SH-SY5Y (cell line): ENCODE data around the gene GNPAT.

Experiments used
- GATA2 ChIP-seq: IDR thresholded peaks from 2 replicates; pipeline ENCODE4 v1.6.1; 2011; ENCODE audit warnings: mild to moderate bottlenecking, low read depth, low read length
- GATA3 ChIP-seq: IDR thresholded peaks from 2 replicates; pipeline ENCODE4 v1.6.1; 2011; ENCODE audit warnings: low read depth, mild to moderate bottlenecking, low read length, moderate library complexity

GNPAT gene

DNA sequence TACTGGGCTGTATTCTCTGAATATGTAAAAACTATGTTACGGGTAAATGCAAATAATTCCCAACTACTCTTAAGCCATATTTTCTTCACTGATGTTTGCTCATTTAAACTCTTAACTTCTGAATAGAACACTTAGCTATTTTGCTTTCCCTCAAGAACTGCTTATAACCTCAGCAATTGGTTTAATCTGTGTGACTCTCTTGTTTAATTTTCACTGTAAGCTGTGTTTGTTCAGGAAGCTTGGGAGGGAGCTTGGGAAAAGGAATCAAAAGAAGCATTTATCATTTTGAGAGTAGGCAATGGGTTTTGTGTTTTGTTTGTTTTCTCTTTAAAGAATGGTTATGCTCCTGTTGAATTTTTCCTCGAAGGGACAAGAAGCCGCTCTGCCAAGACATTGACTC lies 24.4 kb downstream of the GNPAT start:
- no peak for TF ChIP-seq GATA3
- TF ChIP-seq GATA2, result no peak

DNA sequence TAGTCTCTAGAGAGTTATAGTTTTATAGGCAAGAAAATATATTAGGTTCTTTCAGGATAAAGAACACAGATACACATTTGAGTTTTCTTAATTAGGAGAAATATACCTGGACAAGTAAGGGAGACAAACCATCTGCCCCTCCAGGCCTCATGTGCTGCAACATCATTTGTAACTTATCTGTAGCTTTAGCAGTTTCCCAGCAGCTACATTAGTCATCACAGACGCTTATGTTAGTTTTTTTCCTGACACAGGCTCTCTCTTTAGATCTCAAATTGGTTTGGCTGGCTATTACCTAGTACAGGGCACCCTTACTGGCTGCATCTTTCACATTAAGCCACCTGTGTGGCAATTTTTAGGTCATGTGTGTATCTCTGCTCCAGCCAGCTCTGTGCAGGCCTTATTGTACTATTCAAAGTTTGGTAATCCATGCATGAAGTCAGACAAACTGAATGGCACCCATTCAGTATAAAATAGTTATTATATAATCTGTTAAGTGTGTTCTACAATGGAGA lies 25.9 kb downstream of the GNPAT start:
- TF ChIP-seq GATA2 (no peak), GATA3 (no peak)

GRCh38 chr1:231272173-231272572 lies 31.2 kb downstream of the GNPAT start:
- TF ChIP-seq GATA2 (no peak), GATA3 (no peak)

DNA sequence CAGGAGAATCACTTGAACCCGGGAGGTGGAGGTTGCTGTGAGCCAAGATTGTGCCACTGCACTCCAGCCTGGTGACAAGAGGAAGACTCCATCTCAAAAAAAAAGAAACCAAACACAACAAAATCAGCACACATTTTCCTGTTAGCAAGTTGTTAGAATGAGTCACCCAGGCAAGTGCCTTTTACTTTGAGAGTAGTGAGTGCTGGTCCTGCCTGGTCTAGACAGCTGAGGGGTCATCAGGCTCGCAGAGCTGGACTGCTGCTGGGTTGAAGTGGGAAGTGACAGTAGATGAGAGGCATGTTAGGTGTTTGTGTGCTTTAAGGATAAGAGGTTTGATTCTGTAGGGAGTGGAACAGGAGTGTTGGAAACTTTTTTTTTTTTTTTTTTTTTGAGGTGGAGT lies 31.9 kb downstream of the GNPAT start:
- TF ChIP-seq GATA3, result no peak
- TF ChIP-seq GATA2, result no peak

DNA sequence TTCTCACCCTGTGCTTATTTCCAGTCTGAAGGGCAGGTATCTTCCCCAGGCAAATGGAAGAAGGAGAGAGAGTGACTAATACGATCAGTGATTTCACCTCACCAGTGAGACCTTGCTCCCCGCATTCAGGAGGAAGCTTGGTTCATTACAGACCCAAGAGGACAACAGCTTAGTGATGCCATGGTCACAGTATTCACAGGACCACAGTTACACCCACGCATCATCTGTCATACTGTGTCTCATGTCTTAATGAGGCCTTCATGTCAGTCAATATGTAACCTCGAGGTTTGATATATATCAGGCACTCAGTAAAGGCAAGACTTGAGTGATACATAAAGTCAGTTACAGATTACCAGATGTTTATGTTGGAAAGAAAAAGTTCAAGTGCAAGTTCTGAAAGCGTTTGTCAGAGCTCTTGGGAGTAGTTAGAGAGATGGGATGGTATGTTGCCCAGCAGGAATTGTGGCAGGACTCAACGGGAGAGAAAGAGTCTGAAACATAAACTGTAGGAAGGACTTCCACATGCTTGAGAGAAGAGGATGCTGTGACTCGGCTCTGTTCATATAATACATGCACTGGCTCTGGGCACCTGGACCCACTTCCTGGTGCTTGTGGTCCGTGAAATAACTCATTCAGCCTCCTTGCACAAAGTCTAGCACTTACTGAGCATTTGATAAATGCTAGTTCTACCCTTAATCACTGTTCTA lies 33.3 kb downstream of the GNPAT start:
- no peak for TF ChIP-seq GATA3
- TF ChIP-seq GATA2, result no peak

- TF ChIP-seq GATA3, result no peak
- TF ChIP-seq GATA2, result no peak
Measured at GRCh38 chr1:231278100-231278790, 37.2 kb downstream of the GNPAT start.

GRCh38 chr1:231279081-231279480 lies 38.1 kb downstream of the GNPAT start:
- TF ChIP-seq GATA2 (no peak), GATA3 (no peak)

DNA sequence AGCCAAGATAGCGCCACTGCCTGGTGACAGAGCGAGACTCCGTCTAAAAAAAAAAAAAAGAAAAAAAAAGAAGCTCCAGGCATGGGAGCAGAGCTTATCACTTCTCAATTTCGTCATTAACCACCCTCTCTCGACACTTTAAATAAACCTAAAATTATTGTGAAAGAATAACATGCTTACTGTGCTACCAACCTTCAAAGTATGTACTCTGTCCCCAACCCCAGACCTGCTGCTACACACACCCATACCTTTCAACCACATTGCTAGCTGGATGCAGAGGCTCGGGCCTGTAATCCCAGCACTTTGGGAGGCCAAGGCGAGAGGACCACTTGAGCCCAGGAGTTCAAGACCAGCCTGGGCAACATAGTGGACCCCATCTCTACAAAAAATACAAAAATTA lies 38.7 kb downstream of the GNPAT start:
- no peak for TF ChIP-seq GATA3
- no peak for TF ChIP-seq GATA2

- no peak for TF ChIP-seq GATA3
- TF ChIP-seq GATA2, result no peak
Measured at GRCh38 chr1:231284441-231284840, 43.4 kb downstream of the GNPAT start.

GRCh38 chr1:231286603-231287002 lies 45.6 kb downstream of the GNPAT start:
- TF ChIP-seq GATA2 (no peak), GATA3 (no peak)

GRCh38 chr1:231295938-231296337 lies 54.9 kb downstream of the GNPAT start:
- TF ChIP-seq GATA3 (no peak), GATA2 (no peak)

- TF ChIP-seq GATA3 (no peak), GATA2 (no peak)
Measured at GRCh38 chr1:231301990-231302389, 61.0 kb downstream of the GNPAT start.

GRCh38 chr1:231310391-231310934 lies 69.5 kb downstream of the GNPAT start:
- TF ChIP-seq GATA3 (no peak), GATA2 (no peak)

- no peak for TF ChIP-seq GATA3
- TF ChIP-seq GATA2, result no peak
Measured at GRCh38 chr1:231311720-231312431, 70.9 kb downstream of the GNPAT start.
